NCI-H446 treated with DMSO at 0.1 percent for 48 hours (cell line): ENCODE results near the gene TEX36.
"Not testable (repeated sequence)": the region's sequence is repeated elsewhere in the genome, so short reads cannot be mapped to it uniquely, and the experiment has no call there.

ENCODE experiments used
- DNase-seq: peaks from one replicate; lab custom pipeline; 2025; lab: John Stamatoyannopoulos, UW

TEX36 gene

DNA sequence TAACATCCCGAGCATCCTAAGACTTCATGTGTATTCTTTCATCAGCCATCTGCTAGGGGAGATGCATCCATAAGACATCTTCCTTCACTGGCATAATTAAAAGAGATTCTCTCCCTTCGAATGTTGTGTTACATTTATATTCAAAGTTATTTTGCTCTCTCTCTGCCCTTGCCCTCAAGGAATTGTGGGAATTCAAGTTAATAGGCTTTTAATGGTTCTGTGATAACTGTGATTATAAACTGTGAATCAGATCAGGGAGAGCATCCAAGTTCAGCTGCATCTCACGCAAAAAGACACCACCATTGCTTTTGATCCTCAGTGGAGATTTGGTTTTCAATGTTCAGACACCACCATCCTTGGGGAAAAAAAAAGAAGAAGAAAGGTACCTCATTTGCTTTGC, 9.2 kb upstream of the TEX36 start:
- DNase-seq: no peak

- DNase-seq: no peak
Measured at GRCh38 chr10:125691160-125691981, 8.4 kb upstream of the TEX36 start.

DNA sequence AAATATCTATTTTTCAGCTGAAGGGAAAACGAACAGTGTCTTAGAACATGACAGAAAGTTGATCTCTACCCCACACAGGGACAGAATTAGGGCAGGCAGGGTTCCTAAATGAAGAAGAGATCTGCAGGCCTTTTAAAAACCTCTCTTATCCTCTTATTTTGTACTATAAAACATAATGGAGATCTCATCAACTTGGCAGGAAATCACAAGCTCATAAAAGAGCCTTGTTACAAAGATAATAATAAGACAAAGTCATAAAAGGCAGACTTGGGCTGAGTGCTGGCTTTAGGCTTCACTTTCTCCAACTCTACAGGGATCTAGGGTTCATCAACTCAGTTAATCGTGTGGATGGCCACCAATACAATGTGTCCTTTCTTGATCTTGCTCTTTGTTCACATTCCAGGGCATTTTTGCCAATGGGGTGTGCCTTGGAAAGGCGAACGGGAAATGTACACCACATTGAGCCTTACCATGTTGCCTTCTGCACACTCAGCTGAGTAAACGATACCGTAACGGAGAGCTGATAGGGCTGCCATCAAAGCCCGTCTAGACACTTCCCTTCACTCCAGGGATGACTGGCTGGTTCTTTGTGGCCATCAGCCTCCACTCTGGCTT, 7.1 kb upstream of the TEX36 start:
- DNase-seq: no peak

DNA sequence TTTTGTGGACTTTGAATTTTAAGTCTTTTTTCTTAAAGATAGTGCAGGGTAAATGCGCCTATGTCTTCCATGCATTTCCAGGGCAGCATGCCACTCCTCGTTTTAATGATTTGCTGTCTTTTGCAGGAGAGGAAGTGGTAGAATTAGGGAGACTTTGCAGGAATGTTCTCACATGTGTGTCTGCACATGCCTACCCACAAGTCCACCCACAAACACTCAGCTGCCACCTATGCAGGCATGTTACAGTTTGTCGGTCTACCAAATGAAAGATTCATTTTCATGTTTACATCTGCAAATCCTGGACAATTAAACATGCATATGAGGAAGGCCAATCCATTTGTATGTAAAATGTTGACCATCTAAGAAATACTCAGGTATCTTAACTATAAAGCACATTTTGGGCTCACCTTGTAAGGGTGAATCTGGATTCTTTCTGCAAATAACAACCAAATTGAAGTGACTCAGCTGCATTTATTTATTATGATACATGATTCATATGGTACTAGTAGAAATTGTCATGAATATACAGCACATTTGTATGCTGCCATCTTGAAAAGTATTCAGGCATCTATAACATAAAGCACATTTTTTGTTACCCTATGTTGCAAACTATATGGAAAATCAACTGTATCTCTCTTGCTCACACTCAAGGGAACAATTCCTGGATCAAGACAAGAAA, 4.7 kb upstream of the TEX36 start:
- DNase-seq: no peak

- DNase-seq: no peak
Measured at GRCh38 chr10:125684581-125684980, 1.6 kb upstream of the TEX36 start.

DNA sequence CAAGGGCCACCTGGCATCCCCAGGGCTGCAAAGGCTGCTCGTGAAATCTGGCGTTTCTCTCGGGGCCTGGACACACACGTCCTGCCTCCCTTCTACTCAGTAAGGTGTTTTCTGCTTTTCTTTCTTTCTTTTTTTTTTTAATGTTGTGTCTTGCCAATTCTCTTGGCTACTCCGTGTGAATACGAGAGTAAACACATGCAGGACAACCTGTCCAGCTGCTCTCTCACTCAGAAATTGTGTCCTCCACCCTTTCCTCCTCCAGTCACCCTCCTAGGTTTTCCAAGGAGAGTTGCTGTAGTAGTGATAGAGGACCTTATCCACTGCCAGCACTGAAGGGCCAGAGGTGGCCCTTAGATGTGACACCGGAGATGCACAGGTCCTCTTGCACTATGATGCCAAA, 858 bp upstream of the TEX36 start:
- no peak for DNase-seq

- no peak for DNase-seq
Measured at GRCh38 chr10:125679436-125679835, 3.5 kb downstream of the TEX36 start.

GRCh38 chr10:125672884-125673283, 10.1 kb downstream of the TEX36 start:
- no peak for DNase-seq

DNA sequence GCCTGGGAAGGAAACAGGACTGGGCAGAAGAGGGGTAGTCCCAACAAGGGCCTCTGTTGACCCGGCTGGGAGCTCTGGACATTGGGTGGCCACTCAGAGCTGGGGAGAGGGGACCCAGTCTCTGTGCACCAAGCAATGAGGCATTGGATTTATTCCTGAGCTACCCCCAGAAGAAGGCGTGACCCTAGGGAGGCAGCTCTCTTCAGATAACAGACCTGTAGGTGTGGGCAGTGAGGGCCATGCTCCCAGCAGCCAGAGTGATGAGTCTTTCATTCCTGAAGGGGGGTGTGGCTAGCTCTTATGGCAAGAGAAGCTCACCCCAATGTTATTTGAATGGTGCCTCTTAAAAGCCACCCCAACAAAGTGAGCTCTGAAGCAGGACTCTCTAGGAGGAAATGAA, 20.4 kb downstream of the TEX36 start:
- DNase-seq: no peak

GRCh38 chr10:125661941-125662515, 20.9 kb downstream of the TEX36 start:
- no peak for DNase-seq

DNA sequence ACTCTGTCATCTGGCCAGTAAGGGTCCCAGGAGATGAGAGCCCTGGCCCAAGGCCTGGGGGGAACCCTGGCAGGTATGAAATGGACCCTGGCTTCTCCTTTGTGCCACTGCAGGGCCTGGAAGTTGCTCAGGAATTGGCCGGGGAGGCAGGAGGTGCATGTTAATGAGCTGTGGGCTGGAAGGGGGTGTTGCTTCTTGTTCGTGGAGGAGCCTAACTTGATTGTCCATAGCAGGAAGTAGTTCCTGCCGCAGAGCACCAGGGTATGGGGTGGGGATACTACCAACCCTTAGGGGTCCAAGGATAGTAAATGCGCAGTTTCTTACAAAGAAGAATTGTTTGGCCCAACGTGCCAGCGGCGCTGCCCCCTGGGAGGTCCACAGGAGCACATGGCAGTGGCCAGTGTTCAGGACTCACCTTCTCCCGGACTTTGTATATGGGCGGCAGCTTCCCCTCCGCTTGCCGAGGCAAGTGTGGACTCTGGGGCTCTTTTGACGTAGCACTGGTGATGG, 21.5 kb downstream of the TEX36 start:
- no peak for DNase-seq

DNA sequence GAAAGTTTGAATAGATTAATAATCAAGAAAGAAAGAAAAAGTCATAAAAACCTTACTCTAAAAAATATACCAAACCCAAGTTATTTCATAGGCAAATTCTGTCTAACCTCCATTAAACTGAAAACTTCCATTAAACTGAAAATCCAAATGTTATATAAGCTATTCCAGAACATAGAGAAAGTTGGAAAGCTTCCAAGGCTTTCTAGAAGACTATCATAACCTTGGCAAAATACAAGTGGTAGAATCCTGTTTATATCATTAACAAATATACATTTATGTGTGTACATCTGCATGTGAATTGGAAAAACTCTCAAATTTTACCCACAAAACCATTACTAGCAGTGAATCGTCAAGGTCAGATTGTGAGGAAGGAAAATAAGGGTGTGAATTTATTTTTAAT, 23.9 kb downstream of the TEX36 start:
- no peak for DNase-seq

DNA sequence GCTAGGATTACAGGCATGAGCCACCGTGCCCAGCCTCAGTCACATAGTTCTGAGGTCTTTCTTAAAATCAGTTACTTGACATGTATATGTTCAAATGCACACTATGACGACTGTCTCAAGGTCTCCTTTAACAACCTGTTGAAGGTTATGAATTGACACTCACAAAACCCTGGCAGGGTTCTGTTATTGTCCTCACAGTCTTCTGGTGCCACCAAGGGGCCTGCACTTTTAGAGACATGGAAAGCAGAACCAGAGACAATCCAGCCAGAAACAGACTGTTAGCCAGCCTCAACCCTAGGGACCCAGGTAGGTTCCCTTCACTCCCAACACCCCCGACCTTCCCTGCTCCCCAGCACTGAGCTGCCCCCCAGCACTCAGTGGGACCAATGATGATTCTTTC, 26.4 kb downstream of the TEX36 start:
- no peak for DNase-seq

DNA sequence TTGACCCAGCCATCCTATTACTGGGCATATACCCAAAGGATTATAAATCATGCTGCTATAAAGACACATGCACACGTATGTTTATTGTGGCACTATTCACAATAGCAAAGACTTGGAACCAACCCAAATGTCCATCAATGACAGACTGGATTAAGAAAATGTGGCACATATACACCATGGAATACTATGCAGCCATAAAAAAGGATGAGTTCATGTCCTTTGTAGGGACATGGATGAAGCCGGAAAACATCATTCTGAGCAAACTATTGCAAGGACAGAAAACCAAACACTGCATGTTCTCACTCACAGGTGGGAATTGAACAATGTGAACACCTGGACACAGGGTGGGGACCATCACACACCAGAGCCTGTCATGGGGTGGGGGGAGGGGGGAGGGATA, 29.9 kb downstream of the TEX36 start:
- DNase-seq: not testable (repeated sequence)

- DNase-seq: no peak
Measured at GRCh38 chr10:125646311-125646710, 36.7 kb downstream of the TEX36 start.

GRCh38 chr10:125641398-125641797, 41.6 kb downstream of the TEX36 start:
- no peak for DNase-seq

GRCh38 chr10:125640653-125641052, 42.3 kb downstream of the TEX36 start:
- DNase-seq: no peak

GRCh38 chr10:125639846-125640245, 43.1 kb downstream of the TEX36 start:
- DNase-seq: no peak

- DNase-seq: no peak
Measured at GRCh38 chr10:125638555-125638954, 44.4 kb downstream of the TEX36 start.

GRCh38 chr10:125637496-125637895, 45.5 kb downstream of the TEX36 start:
- no peak for DNase-seq

- DNase-seq: no peak
Measured at GRCh38 chr10:125634606-125635005, 48.4 kb downstream of the TEX36 start.

DNA sequence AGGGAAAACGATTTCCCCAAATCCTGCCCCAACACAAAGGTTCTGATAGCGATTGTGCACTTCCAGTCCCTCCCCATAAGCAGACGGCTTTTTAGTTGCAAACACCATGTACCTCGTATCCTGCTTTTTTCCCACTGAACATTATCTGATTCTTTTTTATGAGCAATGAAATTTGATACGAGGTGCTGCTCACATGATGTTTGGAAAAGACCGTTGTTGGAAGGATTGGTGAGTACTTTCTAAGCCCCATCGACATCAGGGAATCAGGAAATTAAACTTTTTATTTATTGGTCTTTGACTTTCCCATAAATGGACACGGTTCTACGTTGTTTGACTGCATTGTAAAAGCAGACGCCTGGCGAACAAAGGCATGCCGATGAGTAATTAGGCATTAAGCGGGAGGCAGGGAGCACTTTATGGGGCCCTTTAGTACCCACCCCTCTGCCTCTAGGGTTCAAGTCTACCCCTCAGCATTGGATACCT, 49.4 kb downstream of the TEX36 start:
- DNase-seq: no peak
